ENCODE results near the gene BSCL2. TPM values are rescaled to one million over a fixed set of nuclear protein-coding genes. Genes with fewer than 3 reads are reported as not detected.
"Not testable (repeated sequence)": the region's sequence is repeated elsewhere in the genome, so short reads cannot be mapped to it uniquely, and the experiment has no call there.

BSCL2 gene
- total and polyA plus RNA-seq, 4 donors, result 15.1 to 40.0 (median 28.7) TPM

GRCh38 chr11:62676698-62677097, 30.5 kb downstream of the BSCL2 start:
- Histone ChIP-seq H3K27me3 (ENCODE audit: control insufficient read depth in 4 of 4, insufficient read depth in 4 of 4, low read length in 3 of 4) (no peaks in the 10 kb centered on the region), H3K4me3 (ENCODE audit: low read depth in 1 of 3, low read length in 3 of 3) (no peak overlapping the region), H3K36me3 (ENCODE audit: control insufficient read depth in 4 of 4, insufficient read depth in 3 of 4, low read depth in 1 of 4, low read length in 3 of 4) (peaks cover 0 to 6% (median 3%) of the 10 kb centered on the region in 4 donors), H3K4me1 (ENCODE audit: control insufficient read depth in 4 of 4, insufficient read depth in 4 of 4, low read length in 3 of 4) (peaks cover 7 to 50% (median 42%) of the 10 kb centered on the region in 4 donors), H3K9ac (ENCODE audit: low read depth in 1 of 2, low read length in 2 of 2) (no peak overlapping the region), H3K9me3 (ENCODE audit: control insufficient read depth in 4 of 4, low read length in 3 of 4) (no peaks in the 10 kb centered on the region), H3K27ac (ENCODE audit: low read depth in 1 of 2, low read length in 2 of 2) (no peak overlapping the region)
- no peak for TF ChIP-seq YY1 (IDR thresholded peaks at IDR 0.05)
- TF ChIP-seq ATF3 (IDR thresholded peaks at IDR 0.05), result no peak
- no peak for TF ChIP-seq HNF4A (conservative IDR thresholded peaks at IDR 0.05)
- TF ChIP-seq ZBTB33 (IDR thresholded peaks at IDR 0.05), result no peak
- TF ChIP-seq RXRA (IDR thresholded peaks at IDR 0.05), result no peak
- WGBS, result 57% methylated on average over 6 of the region's 6 CpGs
- no peak for DNase-seq (ENCODE audit: low spot score)

- not testable (repeated sequence) for H3K36me3 ChIP-seq (ENCODE audit: control insufficient read depth in 4 of 4, insufficient read depth in 3 of 4, low read depth in 1 of 4, low read length in 3 of 4); H3K27ac ChIP-seq (ENCODE audit: low read depth in 1 of 2, low read length in 2 of 2); H3K9ac ChIP-seq (ENCODE audit: low read depth in 1 of 2, low read length in 2 of 2); DNase-seq (ENCODE audit: low spot score); H3K27me3 ChIP-seq (ENCODE audit: control insufficient read depth in 4 of 4, insufficient read depth in 4 of 4, low read length in 3 of 4); H3K4me3 ChIP-seq (ENCODE audit: low read depth in 1 of 3, low read length in 3 of 3); H3K9me3 ChIP-seq (ENCODE audit: control insufficient read depth in 4 of 4, low read length in 3 of 4)
- H3K4me1 ChIP-seq (ENCODE audit: control insufficient read depth in 4 of 4, insufficient read depth in 4 of 4, low read length in 3 of 4), result peaks cover 10 to 58% (median 46%) of the 10 kb centered on the region in 4 donors
- whole genome bisulfite sequencing, result 90% methylated on average over 10 of the region's 10 CpGs
These were observed 31.8 kb downstream of the BSCL2 start for GRCh38 chr11:62675415-62675814.

GRCh38 chr11:62673196-62673525, 34.1 kb downstream of the BSCL2 start:
- Histone ChIP-seq H3K36me3 (ENCODE audit: control insufficient read depth in 4 of 4, insufficient read depth in 3 of 4, low read depth in 1 of 4, low read length in 3 of 4) (peaks cover 0 to 6% (median 3%) of the 10 kb centered on the region in 4 donors), H3K4me3 (ENCODE audit: low read depth in 1 of 3, low read length in 3 of 3) (no peak overlapping the region), H3K9me3 (ENCODE audit: control insufficient read depth in 4 of 4, low read length in 3 of 4) (no peaks in the 10 kb centered on the region), H3K27ac (ENCODE audit: low read depth in 1 of 2, low read length in 2 of 2) (no peak overlapping the region), H3K4me1 (ENCODE audit: control insufficient read depth in 4 of 4, insufficient read depth in 4 of 4, low read length in 3 of 4) (peaks cover 11 to 60% (median 49%) of the 10 kb centered on the region in 4 donors), H3K27me3 (ENCODE audit: control insufficient read depth in 4 of 4, insufficient read depth in 4 of 4, low read length in 3 of 4) (no peaks in the 10 kb centered on the region), H3K9ac (ENCODE audit: low read depth in 1 of 2, low read length in 2 of 2) (no peak overlapping the region)
- TF ChIP-seq HNF4G (IDR thresholded peaks at IDR 0.05) (no peak), ATF3 (IDR thresholded peaks at IDR 0.05) (no peak), GABPA (IDR thresholded peaks at IDR 0.05 in 1 of 2, conservative IDR thresholded peaks at IDR 0.05 in 1 of 2) (no peak), RXRA (IDR thresholded peaks at IDR 0.05) (no peak), NR2F2 (IDR thresholded peaks at IDR 0.05) (no peak), TAF1 (conservative IDR thresholded peaks at IDR 0.05) (no peak), EGR1 (IDR thresholded peaks at IDR 0.05; ENCODE audit: low read depth in 2 of 2) (no peak), FOXA2 (IDR thresholded peaks at IDR 0.05) (no peak), RAD21 (IDR thresholded peaks at IDR 0.05) (no peak), MAX (IDR thresholded peaks at IDR 0.05) (no peak), JUND (IDR thresholded peaks at IDR 0.05) (no peak), REST (IDR thresholded peaks at IDR 0.05) (no peak), SP1 (IDR thresholded peaks at IDR 0.05) (no peak), CTCF (IDR thresholded peaks at IDR 0.05; ENCODE audit: low read depth, low read length, missing input control) (no peak), FOXA1 (IDR thresholded peaks at IDR 0.05) (no peak), HNF4A (conservative IDR thresholded peaks at IDR 0.05) (no peak), ZBTB33 (IDR thresholded peaks at IDR 0.05) (no peak), YY1 (IDR thresholded peaks at IDR 0.05) (no peak)
- WGBS, result 72% methylated on average over 2 of the region's 2 CpGs
- no peak for DNase-seq (ENCODE audit: low spot score)

Data from liver (tissue), 9 donors.